ENCODE measurements around the gene AKAP8.

- TF ChIP-seq CTCF (conservative IDR thresholded peaks at IDR 0.05) (no peak), ZFX (IDR thresholded peaks at IDR 0.05) (no peak)
These were observed 48.4 kb upstream of the AKAP8 start for GRCh38 chr19:15427991-15428471.

Data from C4-2B (cell line).